ENCODE measurements around the gene ARFGEF3.

DNA sequence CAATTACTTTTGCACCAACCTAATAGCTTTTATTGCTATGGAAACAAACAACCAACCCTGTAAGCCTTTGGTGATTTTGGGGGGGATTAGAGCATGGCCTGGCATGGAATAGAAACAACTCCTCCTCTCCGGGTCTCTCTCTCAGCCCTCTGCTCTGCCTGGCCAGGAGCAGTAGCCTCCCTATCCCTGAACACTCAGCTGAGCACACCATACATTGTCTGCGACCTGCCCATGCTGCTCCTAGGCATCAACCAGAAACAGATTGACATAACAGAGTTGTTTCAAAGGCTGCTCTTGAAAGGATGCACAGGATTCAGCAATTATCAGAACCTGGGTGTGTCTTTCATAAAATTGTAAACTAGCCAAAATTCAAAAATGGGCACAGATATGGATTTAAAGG, 186.1 kb downstream of the ARFGEF3 start:
- TF ChIP-seq, protein P1, sequence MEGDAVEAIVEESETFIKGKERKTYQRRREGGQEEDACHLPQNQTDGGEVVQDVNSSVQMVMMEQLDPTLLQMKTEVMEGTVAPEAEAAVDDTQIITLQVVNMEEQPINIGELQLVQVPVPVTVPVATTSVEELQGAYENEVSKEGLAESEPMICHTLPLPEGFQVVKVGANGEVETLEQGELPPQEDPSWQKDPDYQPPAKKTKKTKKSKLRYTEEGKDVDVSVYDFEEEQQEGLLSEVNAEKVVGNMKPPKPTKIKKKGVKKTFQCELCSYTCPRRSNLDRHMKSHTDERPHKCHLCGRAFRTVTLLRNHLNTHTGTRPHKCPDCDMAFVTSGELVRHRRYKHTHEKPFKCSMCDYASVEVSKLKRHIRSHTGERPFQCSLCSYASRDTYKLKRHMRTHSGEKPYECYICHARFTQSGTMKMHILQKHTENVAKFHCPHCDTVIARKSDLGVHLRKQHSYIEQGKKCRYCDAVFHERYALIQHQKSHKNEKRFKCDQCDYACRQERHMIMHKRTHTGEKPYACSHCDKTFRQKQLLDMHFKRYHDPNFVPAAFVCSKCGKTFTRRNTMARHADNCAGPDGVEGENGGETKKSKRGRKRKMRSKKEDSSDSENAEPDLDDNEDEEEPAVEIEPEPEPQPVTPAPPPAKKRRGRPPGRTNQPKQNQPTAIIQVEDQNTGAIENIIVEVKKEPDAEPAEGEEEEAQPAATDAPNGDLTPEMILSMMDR (IDR thresholded peaks at IDR 0.05): no peak
- no peak for TF ChIP-seq POLR2A (IDR thresholded peaks at IDR 0.05)
